ENCODE results near the gene CMTM1.
"Not testable (repeated sequence)": the region's sequence is repeated elsewhere in the genome, so short reads cannot be mapped to it uniquely, and the experiment has no call there.

CMTM1 gene

DNA sequence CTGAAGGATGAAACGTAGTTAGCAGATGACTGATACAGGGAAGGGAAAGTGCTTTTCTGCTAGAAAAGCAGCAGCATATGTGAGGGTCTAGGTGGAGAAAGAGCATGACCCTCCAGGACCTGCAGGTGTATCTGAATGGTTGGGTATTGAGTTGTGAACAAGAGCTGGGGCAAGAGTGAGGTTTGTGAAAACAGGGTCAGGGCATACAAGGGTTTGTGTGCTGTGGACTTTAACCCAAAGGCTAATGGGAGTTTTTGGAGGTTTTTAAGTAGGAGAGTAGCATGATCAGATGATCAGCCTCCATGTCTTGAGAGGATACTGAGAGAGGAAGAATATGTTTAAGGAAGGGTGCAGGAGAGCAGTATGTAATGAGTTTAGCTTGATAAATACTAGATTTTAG is 6.1 kb upstream of the CMTM1 start:
- no peak for DNase-seq (ENCODE audit: low read depth, low spot score)
- no peak overlapping the region for H3K27ac ChIP-seq

DNA sequence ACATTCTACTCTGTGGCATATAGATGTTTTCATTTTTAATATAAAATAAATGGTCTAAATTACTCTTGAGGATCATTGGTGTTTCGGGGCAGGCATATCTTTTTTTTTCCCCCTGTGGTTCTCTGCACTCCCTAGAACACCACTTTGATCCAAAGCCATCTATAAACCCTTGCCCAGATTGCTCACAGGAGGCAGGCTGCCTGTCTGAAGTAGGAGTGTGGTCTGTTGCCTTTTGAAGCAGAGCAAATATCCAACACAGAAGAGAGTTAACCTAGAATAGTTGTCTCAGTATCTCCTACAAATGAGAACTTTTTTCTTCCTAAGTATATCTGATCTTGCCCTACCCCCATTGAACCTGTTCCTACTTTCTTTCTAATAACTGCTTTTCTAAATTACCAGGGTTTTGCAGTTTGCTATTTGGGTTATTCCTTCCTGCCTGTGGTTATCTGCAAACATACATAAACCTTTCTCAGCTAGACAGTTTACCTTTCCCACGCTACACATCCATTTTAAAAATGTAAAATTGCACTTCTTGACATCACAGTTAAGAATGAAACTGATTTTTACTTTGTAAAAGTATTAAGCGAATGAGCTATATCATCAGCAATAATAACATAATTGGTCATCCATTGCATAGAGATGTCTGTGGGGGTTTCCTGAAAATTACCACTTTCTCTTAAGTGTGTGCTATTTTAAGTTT is 4.7 kb upstream of the CMTM1 start:
- DNase-seq (ENCODE audit: low read depth, low spot score) = no peak
- no peak overlapping the region for H3K27ac ChIP-seq

DNA sequence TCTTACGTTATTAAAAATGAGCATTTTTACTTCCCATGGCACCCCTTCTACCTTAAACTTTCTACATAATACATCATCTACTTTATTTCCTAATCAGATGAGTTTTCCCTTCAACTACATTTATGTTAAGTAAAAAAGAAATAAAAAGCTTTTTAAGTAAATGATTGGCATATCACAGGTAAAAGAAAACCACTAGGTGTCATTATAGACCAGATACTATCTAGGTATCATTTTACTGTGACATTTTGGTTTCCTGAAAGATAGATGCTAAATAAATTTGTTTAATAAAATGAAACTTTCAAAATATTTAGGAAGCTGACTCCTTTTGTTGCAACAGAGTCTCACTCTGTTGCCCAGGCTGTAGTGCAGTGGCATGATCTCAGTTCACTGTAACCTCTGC is 3.8 kb upstream of the CMTM1 start:
- no peak for DNase-seq (ENCODE audit: low read depth, low spot score)
- no peak overlapping the region for H3K27ac ChIP-seq

DNA sequence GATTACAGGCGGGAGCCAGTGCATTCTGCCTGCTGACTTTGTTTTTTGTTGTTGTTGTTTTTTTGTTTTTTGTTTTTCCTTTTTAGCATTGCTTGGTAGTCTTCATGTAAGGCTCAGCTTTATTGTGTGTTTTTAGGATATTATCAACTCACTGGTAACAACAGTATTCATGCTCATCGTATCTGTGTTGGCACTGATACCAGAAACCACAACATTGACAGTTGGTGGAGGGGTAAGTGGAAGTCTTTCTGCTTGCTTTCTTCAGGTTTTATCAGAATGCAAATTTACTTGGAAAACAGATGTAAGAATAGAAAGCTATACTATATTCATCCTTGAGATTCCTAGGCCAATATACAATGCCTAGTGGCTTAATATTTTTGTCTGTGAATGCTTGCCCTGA is 3.3 kb upstream of the CMTM1 start:
- no peak overlapping the region for H3K27ac ChIP-seq
- DNase-seq (ENCODE audit: low read depth, low spot score) = no peak

DNA sequence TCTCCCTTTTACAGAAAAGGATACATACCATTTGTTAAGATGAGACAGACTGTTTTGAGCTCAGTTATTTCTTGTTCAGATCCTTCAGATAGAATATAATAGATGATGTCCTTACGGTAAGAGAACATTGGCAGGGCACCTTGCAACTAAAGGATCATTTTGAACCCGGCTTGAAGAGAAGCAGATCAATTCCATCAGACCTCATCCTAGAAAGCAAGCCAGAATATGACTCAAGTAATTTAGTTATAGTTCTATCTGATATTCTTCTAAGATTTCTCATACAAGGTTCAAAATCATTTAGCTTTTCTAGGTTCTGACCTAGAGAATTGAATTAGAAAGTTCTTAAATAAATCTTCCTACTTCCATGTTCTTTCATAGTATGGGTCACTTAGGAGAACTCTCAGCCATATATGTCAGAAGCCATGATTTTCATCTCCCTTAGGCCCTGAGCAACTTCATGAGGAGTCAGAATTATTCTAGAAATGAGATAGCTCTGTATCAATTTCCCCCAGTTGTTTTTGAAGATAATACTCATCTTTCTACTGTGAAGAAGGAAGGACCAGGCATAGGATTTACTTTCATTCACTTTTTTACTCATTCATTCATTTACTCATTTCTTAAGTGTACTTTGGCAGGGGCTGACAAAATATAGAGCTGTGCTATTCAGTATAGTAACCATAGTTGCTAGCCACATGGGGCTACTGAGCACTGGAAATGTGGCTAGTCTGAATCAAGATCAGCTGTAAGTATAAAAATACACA is 2.5 kb upstream of the CMTM1 start:
- H3K27ac ChIP-seq = no peak overlapping the region
- no peak for DNase-seq (ENCODE audit: low read depth, low spot score)

DNA sequence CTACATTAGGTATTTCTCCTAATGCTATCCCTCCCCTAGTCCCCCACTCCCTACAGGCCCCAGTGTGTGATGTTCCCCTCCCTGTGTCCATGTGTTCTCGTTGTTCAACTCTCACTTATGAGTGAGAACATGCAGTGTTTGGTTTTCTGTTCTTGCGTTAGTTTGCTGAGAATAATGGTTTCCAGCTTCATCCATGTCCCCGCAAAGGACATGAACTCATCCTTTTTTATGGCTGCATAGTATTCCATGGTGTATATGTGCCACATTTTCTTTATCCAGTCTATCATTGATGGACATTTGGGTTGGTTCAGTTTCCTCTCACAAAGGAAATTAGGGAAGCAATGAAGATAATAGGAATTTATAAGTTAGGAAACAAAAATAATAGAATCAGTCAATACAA is 1.0 kb downstream of the CMTM1 start:
- not testable (repeated sequence) for DNase-seq (ENCODE audit: low read depth, low spot score); H3K27ac ChIP-seq

DNA sequence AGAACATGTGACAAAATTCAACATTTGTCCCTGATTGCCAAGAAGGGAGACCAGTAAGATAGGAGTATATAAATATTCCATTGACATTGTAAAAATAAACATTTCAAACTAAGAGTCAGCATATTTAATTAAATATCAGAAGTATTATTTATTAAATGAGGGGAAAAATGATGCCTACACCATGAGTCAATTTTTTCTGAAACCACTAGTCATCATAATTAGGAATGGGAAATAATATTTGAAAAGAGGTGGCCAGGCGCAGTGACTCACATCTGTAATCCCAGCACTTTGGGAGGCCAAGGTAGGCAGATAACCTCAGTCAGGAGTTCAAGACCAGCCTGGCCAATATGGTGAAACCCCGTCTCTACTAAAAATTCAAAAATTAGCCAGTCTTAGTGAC is 2.1 kb downstream of the CMTM1 start:
- no peak overlapping the region for H3K27ac ChIP-seq
- no peak for DNase-seq (ENCODE audit: low read depth, low spot score)

DNA sequence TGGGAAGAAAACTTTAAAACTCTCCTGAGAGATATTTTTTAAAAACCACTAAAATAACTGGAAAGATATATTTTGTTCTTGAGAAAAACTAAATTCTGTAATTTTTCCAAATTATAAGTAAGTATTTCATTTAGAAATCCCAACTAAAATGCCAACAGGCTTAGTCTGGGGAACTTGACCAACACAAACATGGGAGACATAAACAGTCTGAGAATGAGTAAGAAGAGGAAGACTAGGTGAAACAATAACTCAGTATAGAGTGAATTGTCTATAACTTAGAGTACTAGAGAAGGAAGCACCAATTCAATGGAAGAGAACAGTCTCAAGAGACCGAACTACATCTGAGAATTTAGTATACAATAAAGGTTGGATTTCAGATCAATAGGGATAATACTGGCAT is 2.9 kb downstream of the CMTM1 start:
- H3K27ac ChIP-seq = peak overlapping the region; percentile 4
- no peak for DNase-seq (ENCODE audit: low read depth, low spot score)

DNA sequence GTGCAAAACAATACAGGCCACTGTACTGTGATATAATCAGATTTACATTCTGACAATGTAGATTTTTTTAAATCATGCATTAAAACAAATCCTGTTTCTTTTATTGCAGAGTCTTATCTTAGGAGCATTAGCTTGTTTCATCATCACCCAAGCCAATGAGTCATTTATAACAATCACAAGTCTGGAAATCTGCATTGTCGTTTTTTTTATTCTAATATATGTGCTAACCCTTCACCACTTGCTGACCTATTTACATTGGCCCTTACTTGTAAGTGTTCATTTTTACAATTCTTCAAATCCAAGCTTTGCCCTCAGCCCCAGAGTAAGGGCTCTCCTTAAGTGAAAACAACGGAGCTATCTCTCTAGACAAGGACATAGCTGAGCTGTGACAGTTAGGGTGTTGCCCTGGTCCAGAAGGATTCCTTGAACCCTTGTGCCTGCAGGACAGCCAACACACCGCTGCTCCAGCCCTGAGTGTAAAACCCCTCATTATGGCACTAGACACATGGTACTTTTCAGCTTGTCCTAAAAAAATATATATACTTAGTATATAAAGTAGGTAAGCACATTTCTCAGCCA is 3.7 kb downstream of the CMTM1 start:
- H3K27ac ChIP-seq = peak overlapping the region; percentile 4
- DNase-seq (ENCODE audit: low read depth, low spot score) = no peak

DNA sequence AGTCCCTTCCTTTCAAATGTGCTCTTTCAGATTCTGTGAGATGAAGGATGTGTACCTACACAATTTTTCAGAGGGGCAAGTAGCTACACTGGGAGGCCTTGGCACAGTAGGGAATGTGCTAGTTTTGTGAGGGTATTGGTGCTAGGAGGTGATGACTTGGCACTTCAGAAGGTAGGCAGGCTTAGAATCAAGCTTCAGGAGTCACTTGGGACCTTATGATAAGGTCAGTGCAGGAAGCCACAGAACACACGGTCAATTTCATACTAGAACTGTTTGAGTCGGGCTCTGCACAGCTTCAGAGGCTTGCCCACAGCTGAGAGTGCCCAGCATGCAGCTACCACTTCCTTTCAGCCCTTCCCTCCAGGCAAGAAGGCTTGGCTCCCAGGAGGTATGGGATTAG is 6.1 kb downstream of the CMTM1 start:
- no peak for DNase-seq (ENCODE audit: low read depth, low spot score)
- H3K27ac ChIP-seq = no peak overlapping the region

DNA sequence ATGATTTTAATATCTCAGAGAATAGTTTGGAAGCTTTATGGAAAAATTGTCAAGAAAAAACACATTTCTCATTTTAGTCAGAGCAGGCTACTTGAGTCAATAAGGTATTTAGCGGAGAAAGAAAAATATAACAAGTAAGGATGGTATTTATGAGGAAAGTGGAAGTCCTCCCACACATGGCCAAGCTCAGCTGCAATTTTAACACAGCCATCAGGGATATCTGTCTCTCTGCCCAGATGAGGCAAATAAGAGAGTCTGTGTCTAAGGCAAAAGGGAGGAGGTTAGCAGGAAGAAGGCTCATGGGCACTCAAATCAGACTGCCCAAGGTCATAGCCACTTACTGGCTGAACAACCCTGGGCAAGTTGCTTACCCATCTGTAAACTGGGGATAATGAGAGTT is 7.8 kb downstream of the CMTM1 start:
- H3K27ac ChIP-seq = no peak overlapping the region
- DNase-seq (ENCODE audit: low read depth, low spot score) = no peak

DNA sequence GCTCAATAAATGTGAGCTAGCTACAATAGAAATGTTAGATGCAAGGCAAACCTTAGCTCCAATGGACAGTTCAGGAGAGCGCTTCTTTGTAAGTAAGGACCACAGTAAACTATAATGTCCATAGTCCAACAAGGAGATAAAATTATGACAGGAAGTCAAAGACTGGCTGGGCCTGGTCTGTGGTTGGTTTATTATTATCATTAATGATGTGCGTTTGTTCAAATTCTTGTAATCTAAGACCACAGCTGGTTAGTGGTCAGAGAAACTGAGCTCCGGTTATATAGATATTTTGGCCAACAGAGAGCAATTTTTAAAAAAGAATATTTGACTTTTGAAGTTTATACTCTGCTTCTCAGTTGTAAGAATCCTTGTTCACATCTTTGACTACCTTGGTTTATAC is 8.3 kb downstream of the CMTM1 start:
- no peak overlapping the region for H3K27ac ChIP-seq
- no peak for DNase-seq (ENCODE audit: low read depth, low spot score)

DNA sequence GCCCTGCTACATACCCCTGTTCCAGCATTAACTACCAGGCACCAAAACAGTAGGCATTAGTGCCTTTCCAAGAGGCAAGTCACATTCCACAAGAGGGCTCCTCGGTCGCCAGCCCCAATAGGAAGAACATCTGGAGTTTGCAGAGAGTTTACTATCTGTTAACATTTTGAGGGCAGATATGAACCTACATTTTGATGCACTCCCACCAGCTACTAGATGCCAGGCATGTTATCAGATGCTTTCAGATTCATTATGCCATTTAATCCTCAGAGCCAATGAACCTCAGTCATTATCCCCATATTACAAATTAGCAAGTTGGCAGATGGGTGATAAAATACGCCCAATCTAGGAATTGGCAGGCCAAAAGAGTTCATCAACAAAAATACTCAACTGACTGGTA is 8.8 kb downstream of the CMTM1 start:
- no peak overlapping the region for H3K27ac ChIP-seq
- no peak for DNase-seq (ENCODE audit: low read depth, low spot score)

DNA sequence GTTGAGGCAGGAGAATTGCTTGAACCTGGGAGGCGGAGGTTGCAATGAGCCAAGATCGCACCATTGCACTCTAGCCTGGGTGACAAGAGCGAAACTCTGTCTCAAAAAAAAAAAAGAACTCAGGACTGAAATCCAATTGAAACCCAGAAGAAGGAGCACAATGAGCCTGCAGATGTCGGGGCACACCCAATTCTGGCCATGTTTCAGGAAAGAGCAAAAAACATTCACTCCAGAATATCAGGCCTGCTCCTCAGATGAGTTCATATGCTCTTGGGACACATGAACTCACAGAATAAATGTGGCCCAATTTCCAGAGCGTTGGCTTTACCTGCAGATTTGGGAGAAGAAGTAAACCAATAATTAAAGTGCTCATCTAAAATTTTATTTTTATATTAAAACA is 10.1 kb downstream of the CMTM1 start:
- H3K27ac ChIP-seq = no peak overlapping the region
- no peak for DNase-seq (ENCODE audit: low read depth, low spot score)

DNA sequence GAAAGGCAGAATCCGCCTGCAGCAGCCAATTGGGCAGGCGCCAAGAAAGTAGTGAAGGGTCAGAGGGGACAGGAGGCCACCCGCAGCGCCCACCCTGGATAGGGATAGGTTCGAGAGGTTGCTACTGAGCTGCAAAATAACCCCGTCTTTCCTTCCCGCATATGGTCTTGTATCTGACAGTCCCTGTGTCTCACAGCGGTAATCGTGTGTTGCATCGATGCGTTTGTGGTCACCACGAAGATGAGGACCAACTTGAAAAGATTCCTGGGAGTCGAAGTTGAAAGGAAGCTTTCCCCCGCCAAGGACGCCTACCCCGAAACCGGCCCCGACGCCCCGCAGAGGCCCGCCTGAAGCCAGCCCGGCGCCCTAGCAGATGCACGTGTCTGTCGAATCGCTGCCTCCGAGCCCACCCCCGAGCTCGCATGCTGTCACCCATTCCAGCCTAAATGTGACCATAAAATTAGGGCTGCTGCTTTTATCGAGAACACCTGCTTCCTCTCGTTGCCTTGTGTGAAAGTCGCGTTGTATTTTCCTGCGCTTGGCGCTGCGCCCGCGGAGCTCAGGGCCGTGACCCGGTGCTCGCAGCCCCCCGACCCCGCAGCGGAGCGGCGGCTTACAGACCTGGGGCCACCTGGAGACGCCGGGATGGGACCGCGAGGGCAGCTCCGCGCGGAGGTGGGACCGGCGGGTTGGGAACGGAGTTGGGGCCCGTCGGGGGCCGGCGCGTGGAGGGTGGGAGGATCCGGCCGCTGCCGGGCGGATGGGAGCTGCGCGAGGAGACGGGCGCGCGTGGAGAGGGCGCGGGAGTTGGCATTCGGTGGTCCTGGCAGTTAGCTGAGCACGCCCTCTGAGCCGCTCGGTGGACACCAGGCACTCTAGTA is 12.7 kb downstream of the CMTM1 start, which contains the start of gene CMTM2:
TSS of gene CMTM2 (plus strand) at position 813 of the 881 bp plus-strand sequence. CDS start 145 bp downstream, outside the sequence.
- H3K27ac ChIP-seq = no peak within 1 kb of the TSS
- DNase-seq (ENCODE audit: low read depth, low spot score) = no peak

DNA sequence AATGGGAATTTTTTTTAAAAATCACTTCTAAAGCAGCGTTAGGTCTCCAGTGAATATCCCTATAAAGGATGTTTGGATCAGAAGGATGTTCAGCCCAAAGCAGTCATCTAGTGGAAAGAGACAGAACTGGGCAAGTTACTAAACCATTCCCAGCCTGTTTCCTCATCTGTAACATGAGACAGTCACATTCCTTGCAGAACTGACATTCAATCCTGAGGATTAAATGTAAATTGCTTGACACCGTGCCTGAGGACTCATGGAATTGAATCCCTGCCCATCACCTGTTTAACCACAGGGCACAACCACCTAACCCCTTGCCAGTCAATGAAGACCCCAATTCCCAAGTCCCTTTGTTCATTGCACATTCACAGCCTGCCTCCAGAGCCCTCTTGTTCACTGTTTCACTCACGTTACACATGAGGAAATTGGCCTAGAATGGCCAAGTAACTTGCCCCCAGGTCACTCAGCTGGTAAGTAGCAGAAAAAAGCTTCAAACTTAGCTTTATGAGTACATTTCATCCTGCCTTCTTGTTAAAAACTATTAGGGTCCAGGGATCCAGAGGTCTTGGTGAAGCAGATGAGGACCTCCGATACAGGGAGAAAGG is 14.5 kb downstream of the CMTM1 start:
- no peak overlapping the region for H3K27ac ChIP-seq
- peak; percentile 22 for DNase-seq (ENCODE audit: low read depth, low spot score)

DNA sequence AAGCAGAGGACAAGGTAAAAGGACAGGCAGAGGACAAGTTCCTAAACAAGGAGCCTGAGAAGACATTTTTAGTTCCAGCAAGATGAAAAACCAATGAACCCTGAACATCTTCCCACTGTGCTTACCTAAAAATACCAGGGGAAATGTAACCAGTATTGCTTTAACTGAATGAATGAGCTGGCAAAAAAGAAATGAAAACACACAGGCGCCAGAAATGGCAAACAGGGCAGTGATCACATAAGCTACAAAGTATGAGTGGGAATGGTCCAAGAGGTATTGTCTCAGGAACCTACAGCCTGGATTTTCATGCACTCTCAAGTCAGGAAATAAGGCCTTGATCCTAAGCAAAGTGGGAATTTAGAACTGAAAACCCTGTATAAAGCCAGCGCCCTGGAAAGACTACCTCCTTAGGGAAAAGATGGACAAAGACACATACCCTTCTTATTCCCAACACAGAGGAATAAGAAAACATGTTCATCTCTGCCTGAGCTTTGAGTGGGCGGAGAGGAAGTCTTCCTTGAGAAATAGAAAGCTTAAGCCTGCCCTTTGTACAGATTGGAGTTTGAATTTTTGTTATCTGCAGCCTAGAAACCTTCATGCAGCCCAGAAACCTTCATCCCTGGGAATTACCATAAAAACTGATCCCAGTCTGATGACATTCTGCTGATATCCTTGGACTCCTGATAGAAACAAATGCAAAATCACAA is 15.2 kb downstream of the CMTM1 start:
- no peak overlapping the region for H3K27ac ChIP-seq
- DNase-seq (ENCODE audit: low read depth, low spot score) = no peak

DNA sequence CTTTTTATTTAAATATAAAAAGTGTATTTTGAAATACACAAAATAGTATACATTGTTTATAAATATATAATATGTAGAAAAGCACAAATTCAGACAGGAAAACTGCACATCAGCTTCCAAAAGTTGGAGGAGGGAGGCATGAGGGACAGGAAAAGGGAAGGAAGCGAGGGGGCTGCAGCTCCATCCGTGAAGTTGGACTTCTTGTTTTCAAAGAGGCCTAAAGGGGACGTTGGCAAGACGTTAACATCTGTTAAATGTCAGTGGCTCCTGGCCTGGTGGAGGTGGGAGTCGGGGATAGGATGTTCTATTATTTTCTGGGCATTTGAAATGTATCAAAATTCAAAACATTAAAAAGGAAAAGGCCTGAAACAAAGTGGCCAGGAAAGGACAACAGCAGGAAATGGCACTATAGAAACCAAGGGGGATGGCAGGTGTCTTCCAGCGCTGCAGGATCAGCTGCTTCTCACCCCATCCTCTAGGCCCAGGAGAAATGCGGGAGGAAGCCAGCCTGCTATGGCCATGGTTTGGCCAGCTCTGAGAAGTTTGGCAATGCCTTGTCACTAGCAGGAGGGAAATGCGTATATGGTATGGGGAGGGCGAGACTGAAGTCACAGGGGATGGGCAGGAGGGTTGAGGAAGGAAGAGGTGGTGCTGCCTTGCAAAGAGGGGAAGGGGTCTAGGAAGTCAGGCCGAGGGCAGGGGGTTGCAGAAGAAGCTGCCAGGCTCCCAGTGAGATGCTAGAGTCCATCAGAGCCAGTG is 19.4 kb downstream of the CMTM1 start:
- H3K27ac ChIP-seq = no peak overlapping the region
- DNase-seq (ENCODE audit: low read depth, low spot score) = no peak

Data from epithelial cell of prostate (primary cell).